Coronary artery (tissue), 2 donors: Measurements from ENCODE around the gene TUBB4A.

Experiments
- DNase-seq: peaks from one replicate; pipeline ENCODE4 v3.0.0-alpha.2; 2017; ENCODE audit warnings: low spot score
- H3K27ac ChIP-seq, 2 donors: fragments of 200-600 bp; sonication (generic); one replicate each; pipeline ENCODE4 v1.5.1; 2016 to 2019
- H3K4me3 ChIP-seq: fragments of 200-600 bp; sonication (generic); 2 replicates; pipeline ENCODE4 v1.5.1; 2016; ENCODE audit warnings: mild to moderate bottlenecking, moderate library complexity
- CTCF ChIP-seq: fragments of 200-600 bp; sonication (generic); IDR thresholded peaks from one replicate; pipeline ENCODE4 v1.5.1; 2019; ENCODE audit warnings: antibody characterized with exemption

TUBB4A gene

DNA sequence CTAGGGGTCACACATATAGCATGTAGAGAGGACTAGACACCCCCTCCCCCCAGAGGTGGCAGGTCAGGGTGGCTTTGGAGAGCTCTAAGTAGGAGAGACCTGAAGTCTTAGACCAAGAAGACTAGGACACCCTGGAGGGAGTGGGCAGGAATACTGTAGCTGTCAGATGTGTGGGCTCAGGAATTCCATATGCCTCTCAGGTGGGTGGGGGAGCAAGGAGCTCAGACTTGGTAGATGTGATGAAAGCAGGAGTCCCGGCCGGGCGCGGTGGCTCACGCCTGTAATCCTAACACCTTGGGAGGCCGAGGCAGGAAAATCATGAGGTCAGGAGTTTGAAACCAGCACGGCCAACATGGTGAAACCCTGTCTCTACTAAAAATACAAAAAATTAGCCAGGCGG, 36.4 kb downstream of the TUBB4A start:
- H3K4me3 ChIP-seq, result no peak overlapping the region
- DNase-seq, result no peak
- no peak overlapping the region for H3K27ac ChIP-seq
- TF ChIP-seq CTCF, result no peak

DNA sequence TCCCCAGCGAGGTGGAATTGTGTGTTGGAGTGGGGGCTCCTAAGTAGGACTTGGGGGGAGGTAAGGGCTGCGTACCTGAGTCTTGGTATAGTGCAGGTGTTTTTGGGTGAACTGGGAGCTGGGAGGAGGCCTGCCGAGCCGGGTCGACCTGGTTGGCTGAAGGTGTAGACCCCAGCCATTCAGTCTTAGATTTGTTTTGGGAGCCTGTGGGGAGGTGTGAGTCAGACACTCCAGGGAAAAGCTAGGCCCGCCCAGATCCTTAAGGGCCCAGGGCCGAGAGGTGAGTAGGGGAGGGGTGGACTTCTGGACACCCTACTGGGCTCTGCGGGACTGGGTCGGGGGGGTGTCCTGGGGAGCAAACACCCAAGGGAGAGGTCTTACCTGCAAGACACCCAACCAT, 37.1 kb downstream of the TUBB4A start:
- no peak for DNase-seq
- Histone ChIP-seq H3K4me3 (no peak overlapping the region), H3K27ac (no peak overlapping the region)
- no peak for TF ChIP-seq CTCF

GRCh38 chr19:6464070-6464873, 37.8 kb downstream of the TUBB4A start, which contains the start of gene CRB3:
Gene CRB3 (plus strand): TSS chr19:6464271. CDS start chr19:6464702, 431 bp downstream.
- DNase-seq, result no peak
- no peak for TF ChIP-seq CTCF
- Histone ChIP-seq H3K27ac (no peak within 1 kb of the TSS), H3K4me3 (no peak within 1 kb of the TSS)

DNA sequence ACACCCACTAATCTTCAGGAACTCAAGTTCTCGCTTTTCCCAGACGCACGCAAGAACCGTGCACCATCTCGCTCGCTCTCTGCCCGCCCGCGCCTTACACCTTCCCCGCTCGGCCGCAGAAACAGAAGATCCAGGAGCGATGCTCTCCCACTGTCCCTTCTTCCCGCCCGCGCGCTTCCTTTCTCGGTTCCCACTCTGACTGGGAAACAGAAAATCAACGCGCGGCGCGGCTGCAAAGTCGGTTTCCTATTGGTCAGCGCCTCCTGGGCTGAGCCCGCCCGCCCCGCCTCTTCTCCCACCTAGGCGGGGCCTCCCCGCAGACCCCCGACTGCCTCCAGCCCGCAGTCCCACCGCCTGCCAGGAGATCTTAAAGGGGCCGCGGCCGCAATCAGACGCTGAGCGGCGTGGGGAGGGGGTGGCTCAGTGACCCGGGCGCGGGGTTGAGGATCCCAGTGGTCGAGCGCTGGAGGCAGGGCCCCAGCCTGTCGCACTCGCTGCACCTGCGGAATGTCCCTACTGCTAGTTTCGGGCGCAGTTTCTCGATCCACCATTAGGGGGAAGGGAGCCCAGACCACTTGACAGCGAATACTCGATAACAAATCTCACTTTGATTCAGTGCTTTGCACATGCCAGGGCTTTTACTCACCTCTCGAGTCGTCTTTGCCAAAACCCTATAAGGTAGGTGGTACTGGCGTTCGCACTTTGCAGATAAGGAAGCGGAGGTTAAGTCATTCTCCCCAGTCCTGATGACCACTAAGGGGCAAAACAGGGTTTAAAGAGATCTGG, 41.8 kb downstream of the TUBB4A start:
- peak; percentile 31 for TF ChIP-seq CTCF
- DNase-seq, result peak; percentile 95
- peak overlapping the region; percentile 56 to 81 for H3K27ac ChIP-seq
- peak overlapping the region; percentile 97 for H3K4me3 ChIP-seq

DNA sequence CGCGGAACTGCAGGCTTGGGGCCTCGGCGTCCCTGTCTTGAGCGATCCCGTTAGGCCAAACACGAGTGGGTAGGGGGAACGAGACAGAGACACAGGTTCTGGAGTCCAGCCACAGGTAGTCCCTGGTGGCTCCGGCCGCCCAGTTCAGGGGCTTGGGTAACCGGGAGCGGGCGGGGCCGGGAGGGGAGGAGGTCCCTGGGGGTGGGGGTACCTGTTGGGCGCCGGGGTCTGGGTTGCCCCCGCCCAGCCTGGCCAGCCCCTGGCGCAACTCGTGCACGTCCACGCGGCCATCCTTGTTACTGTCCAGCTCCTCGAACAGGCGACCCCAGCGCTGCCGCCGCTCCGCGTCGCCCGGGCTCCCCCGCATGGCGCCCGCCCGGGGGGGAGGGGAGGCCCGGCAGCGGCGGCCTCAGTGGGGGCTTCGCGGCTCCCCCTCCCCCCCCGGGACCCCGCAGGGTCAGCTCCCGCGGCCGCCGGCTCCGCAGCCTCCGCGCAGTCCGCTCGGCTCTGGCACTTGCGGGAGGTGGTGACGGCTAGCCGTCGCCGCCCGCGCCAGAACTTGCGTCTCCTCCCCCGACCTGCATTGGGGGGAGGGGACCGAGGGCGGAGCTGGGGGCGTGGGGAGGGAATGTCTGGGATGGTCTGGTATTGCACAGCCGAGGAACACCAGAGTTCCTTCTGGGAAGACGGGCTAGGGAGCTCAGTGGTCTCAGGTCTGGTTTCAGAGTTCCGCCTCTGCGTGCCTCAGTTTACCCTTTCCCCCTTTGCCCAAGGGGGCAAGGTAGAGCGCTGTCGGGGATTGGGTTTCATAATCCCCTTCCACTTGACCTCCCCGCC, 42.6 kb downstream of the TUBB4A start, which contains the start of gene SLC25A23:
SLC25A23 (minus strand) TSS at position 531 of the 837 bp plus-strand sequence; CDS start at position 367, 164 bp downstream.
- TF ChIP-seq CTCF, result no peak
- Histone ChIP-seq H3K4me3 (peak within 1 kb of the TSS; percentile 97), H3K27ac (peak within 1 kb of the TSS; percentile 56 to 81)
- DNase-seq, result no peak

DNA sequence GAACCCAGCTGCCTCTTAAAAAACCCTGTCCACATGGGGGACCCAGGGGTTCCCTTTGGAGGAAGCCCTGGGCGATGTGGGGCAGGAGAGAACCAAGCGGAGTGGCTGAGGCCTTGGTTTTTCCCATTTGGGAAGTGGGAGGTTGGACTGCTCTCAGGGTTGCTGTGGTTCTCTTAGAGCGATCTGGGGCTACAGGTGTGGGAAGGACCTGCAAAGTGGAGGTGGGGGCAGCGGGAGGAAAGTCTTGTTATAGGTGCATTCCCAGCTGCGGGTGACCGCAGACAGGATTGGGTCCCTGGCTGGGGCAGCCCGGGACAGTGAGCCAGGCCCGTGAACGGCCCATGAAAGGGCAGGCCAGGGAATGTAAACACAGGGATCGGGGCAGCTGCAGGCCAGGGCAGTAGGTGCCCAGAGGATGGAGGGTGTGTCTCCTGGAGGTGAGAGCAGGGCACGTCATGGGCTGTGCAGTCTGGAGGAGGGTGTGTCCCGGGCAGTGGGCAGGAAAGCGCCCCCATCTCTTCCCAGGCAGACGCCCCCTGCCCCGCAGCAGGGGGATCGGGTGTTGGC, 43.3 kb downstream of the TUBB4A start:
- DNase-seq, result no peak
- Histone ChIP-seq H3K27ac (peak overlapping the region; percentile 19 to 81), H3K4me3 (peak overlapping the region; percentile 97)
- TF ChIP-seq CTCF, result no peak
